SK-N-SH (cell line): ENCODE results near the gene SLAMF6. TPM values are rescaled to one million over a fixed set of nuclear protein-coding genes. Genes with fewer than 3 reads are reported as not detected.

Experiments
- CTCF ChIA-PET: fragments of 300-600, 350-600 bp; formaldehyde crosslinking; extraction: SDS; loops from one replicate; lab custom pipeline; 2021; lab: Yijun Ruan, JAX
- POLR2A ChIA-PET: fragments of 350-600 bp; sonication (Branson Sonifier 250); formaldehyde crosslinking; extraction: SDS; loops from one replicate; lab custom pipeline; 2020; ENCODE audit warnings: antibody characterized with exemption, inconsistent platforms; lab: Yijun Ruan, JAX
- DNase-seq: peaks from one replicate; pipeline ENCODE4 v3.0.0; 2012
- H2AFZ ChIP-seq: fragments of 200-600 bp; sonication (generic); 2 replicates; pipeline ENCODE4 v1.8.1; 2016; ENCODE audit warnings: antibody characterized with exemption, mild to moderate bottlenecking, low read depth
- H3F3A ChIP-seq: fragments of 200-600 bp; sonication (generic); replicated peaks from 2 replicates; pipeline ENCODE3; 2016; ENCODE audit warnings: antibody characterized with exemption, mild to moderate bottlenecking; ENCODE audit not compliant: insufficient read depth
- H3K27ac ChIP-seq, 2 experiments: fragments of 200-500 bp in 1 of 2; fragments of 200-600 bp in 1 of 2; sonication (Bioruptor generic) in 1 of 2; sonication (generic), shearing (Covaris generic) in 1 of 2; 2 replicates each; pipeline versions ENCODE4 v1.5.1 to v1.6.1; 2014 to 2016; ENCODE audit warnings: low read depth in 2 of 2, inconsistent platforms in 1 of 2, low read length in 1 of 2, mild to moderate bottlenecking in 1 of 2, mixed read lengths in 1 of 2
- H3K27me3 ChIP-seq: fragments of 200-600 bp; sonication (generic), shearing (Covaris generic); 2 replicates; pipeline ENCODE4 v1.6.1; 2016; ENCODE audit warnings: mixed run types; ENCODE audit not compliant: insufficient read depth
- H3K36me3 ChIP-seq, 2 experiments: fragments of 200-500 bp in 1 of 2; fragments of 200-600 bp in 1 of 2; sonication (Bioruptor generic) in 1 of 2; sonication (generic) in 1 of 2; replicated peaks in 1 of 2; 2 replicates each; pipeline versions ENCODE3 to v1.5.1; 2014 to 2016; ENCODE audit warnings: low read length in 1 of 2, mild to moderate bottlenecking in 1 of 2; ENCODE audit not compliant: insufficient read depth in 2 of 2, control insufficient read depth in 1 of 2
- H3K4me1 ChIP-seq, 2 experiments: fragments of 200-500 bp in 1 of 2; fragments of 200-600 bp in 1 of 2; sonication (Bioruptor generic) in 1 of 2; sonication (generic), shearing (Covaris generic) in 1 of 2; 2 replicates each; pipeline versions ENCODE4 v1.5.1 to v1.6.1; 2014 to 2016; ENCODE audit warnings: low read depth in 1 of 2, low read length in 1 of 2, mixed run types in 1 of 2; ENCODE audit not compliant: insufficient read depth in 2 of 2, control insufficient read depth in 1 of 2
- H3K4me2 ChIP-seq: fragments of 200-600 bp; sonication (generic), shearing (Covaris generic); 2 replicates; pipeline ENCODE4 v1.6.1; 2017; ENCODE audit warnings: mixed run types
- H3K4me3 ChIP-seq, 2 experiments: fragments of 200-500 bp in 1 of 2; fragments of 200-600 bp in 1 of 2; sonication (Bioruptor generic) in 1 of 2; sonication (generic), shearing (Covaris generic) in 1 of 2; 2 replicates each; pipeline versions ENCODE4 v1.5.1 to v1.8.1; 2014 to 2016; ENCODE audit warnings: low read depth in 2 of 2, inconsistent platforms in 1 of 2, low read length in 1 of 2, mild to moderate bottlenecking in 1 of 2, mixed read lengths in 1 of 2, moderate library complexity in 1 of 2
- H3K79me2 ChIP-seq: fragments of 200-600 bp; sonication (generic); 2 replicates; pipeline ENCODE4 v1.8.1; 2017; ENCODE audit warnings: mild to moderate bottlenecking; ENCODE audit not compliant: insufficient read depth
- H3K9ac ChIP-seq: fragments of 200-600 bp; sonication (generic); 2 replicates; pipeline ENCODE4 v1.6.1; 2017; ENCODE audit warnings: mixed run types
- H3K9me2 ChIP-seq: fragments of 200-600 bp; sonication (generic); 2 replicates; pipeline ENCODE4 v1.6.1; 2017; ENCODE audit warnings: mixed run types
- H3K9me3 ChIP-seq: fragments of 200-600 bp; sonication (generic); 2 replicates; pipeline ENCODE4 v1.6.1; 2017; ENCODE audit warnings: mixed run types, mild to moderate bottlenecking, moderate library complexity
- H4K20me1 ChIP-seq: fragments of 200-600 bp; sonication (generic); 2 replicates; pipeline ENCODE4 v1.6.1; 2017; ENCODE audit warnings: mild to moderate bottlenecking, mixed run types; ENCODE audit not compliant: insufficient read depth
- ELF1 ChIP-seq: IDR thresholded peaks from 2 replicates; pipeline ENCODE4 v1.4.0; 2012
- EP300 ChIP-seq, 2 experiments: IDR thresholded peaks; 2 replicates each; pipeline versions ENCODE4 v1.4.0 to v1.6.1; 2012; ENCODE audit warnings: borderline replicate concordance in 1 of 2, low read depth in 1 of 2, low read length in 1 of 2
- EZH2phosphoT487 ChIP-seq: fragments of 200-600 bp; sonication (generic); IDR thresholded peaks from 2 replicates; pipeline ENCODE4 v1.6.1; 2017; ENCODE audit warnings: low read depth, mixed run types, mild to moderate bottlenecking, antibody characterized with exemption, moderate library complexity, borderline replicate concordance
- GABPA ChIP-seq: IDR thresholded peaks from 2 replicates; pipeline ENCODE4 v1.4.0; 2012; ENCODE audit warnings: low read depth, mild to moderate bottlenecking
- GATA2 ChIP-seq: sonication (generic); formaldehyde crosslinking; IDR thresholded peaks from 2 replicates; pipeline ENCODE4 v1.5.0; 2020; ENCODE audit warnings: mild to moderate bottlenecking, missing genetic modification reagents
- IRF3 ChIP-seq: fragments of 150-350 bp; IDR thresholded peaks from 2 replicates; pipeline ENCODE4 v1.6.1; 2016; ENCODE audit warnings: mild to moderate bottlenecking, low read depth, low read length
- MAX ChIP-seq: IDR thresholded peaks from 2 replicates; pipeline ENCODE4 v1.4.0; 2012; ENCODE audit warnings: low read depth
- MEF2A ChIP-seq: IDR thresholded peaks from 2 replicates; pipeline ENCODE4 v1.4.0; 2012; ENCODE audit warnings: low read depth, borderline replicate concordance
- MXI1 ChIP-seq: IDR thresholded peaks from 2 replicates; pipeline ENCODE4 v1.6.1; 2012; ENCODE audit warnings: mild to moderate bottlenecking, low read depth, low read length, improper control_type of control experiment
- RCOR1 ChIP-seq: fragments of 150-350 bp; IDR thresholded peaks from 2 replicates; pipeline ENCODE4 v1.6.1; 2017; ENCODE audit warnings: antibody characterized with exemption, low read length
- REST ChIP-seq: IDR thresholded peaks from 2 replicates; pipeline ENCODE4 v1.6.1; 2012; ENCODE audit warnings: mild to moderate bottlenecking, low read depth, low read length, moderate library complexity
- RFX5 ChIP-seq: IDR thresholded peaks from 2 replicates; pipeline ENCODE4 v1.6.1; 2012; ENCODE audit warnings: mild to moderate bottlenecking, improper control_type of control experiment, low read length
- RXRA ChIP-seq: IDR thresholded peaks from 2 replicates; pipeline ENCODE4 v1.4.0; 2012; ENCODE audit warnings: low read depth, mild to moderate bottlenecking, borderline replicate concordance
- SIN3A ChIP-seq: IDR thresholded peaks from 2 replicates; pipeline ENCODE4 v1.6.1; 2012; ENCODE audit warnings: low read depth, mild to moderate bottlenecking, low read length, moderate library complexity, borderline replicate concordance
- TAF1 ChIP-seq: IDR thresholded peaks from 2 replicates; pipeline ENCODE4 v1.6.1; 2012; ENCODE audit warnings: low read depth, mild to moderate bottlenecking, low read length, moderate library complexity, borderline replicate concordance
- TCF12 ChIP-seq: IDR thresholded peaks from 2 replicates; pipeline ENCODE4 v1.4.0; 2012
- TEAD4 ChIP-seq: IDR thresholded peaks from 2 replicates; pipeline ENCODE4 v1.4.0; 2012; ENCODE audit warnings: mild to moderate bottlenecking, borderline replicate concordance; ENCODE audit not compliant: insufficient read depth
- USF1 ChIP-seq: IDR thresholded peaks from 2 replicates; pipeline ENCODE4 v1.4.0; 2012; ENCODE audit warnings: low read depth, borderline replicate concordance
- USF2 ChIP-seq: fragments of 150-350 bp; IDR thresholded peaks from 2 replicates; pipeline ENCODE4 v1.6.1; 2017; ENCODE audit warnings: antibody characterized with exemption, low read length, low read depth, borderline replicate concordance
- YY1 ChIP-seq: IDR thresholded peaks from 2 replicates; pipeline ENCODE4 v1.4.0; 2012; ENCODE audit warnings: low read depth, mild to moderate bottlenecking
- WGBS: methylation state at CpG from one replicate; pipeline ENCODE4 v1.1.6; 2017; ENCODE audit warnings: low lambda C conversion rate; 5-methylcytosine and 5-hydroxymethylcytosine counted together
- polyA plus RNA-seq, 3 experiments: library from polyadenylated mRNA; depleted of rRNA; stranded (reverse); fragments of >200 nt; gene quantifications; 2 replicates each; pipeline ENCODE4 v1.2.3, GENCODE V29; 2012

The SLAMF6 gene
- polyA plus RNA-seq, 1 of the 3 experiments (the other 2 are of a cell fraction), result not detected

GRCh38 chr1:160460683-160461287, 62.3 kb downstream of the SLAMF6 start (continued):
- TF ChIP-seq USF2 (no peak), MEF2A (no peak), RXRA (no peak), USF1 (no peak)

- WGBS, result 20% methylated on average over 5 of the region's 5 CpGs
- no peak overlapping the region for H3K9ac ChIP-seq
- no peaks in the 10 kb centered on the region for H4K20me1 ChIP-seq
- CTCF ChIA-PET, result no interaction called here
- H3F3A ChIP-seq, result no peaks in the 10 kb centered on the region
- H3K4me2 ChIP-seq, result no peak overlapping the region
- POLR2A ChIA-PET, result no interaction called here
- DNase-seq, result no peak
- H2AFZ ChIP-seq, result no peak overlapping the region
- H3K27me3 ChIP-seq, result no peaks in the 10 kb centered on the region; the same call in 1 of the 2 replicates
- TF ChIP-seq ELF1 (no peak), RCOR1 (no peak), REST (no peak), SIN3A (no peak), IRF3 (no peak), RXRA (no peak), YY1 (no peak), MAX (no peak), MXI1 (no peak), GABPA (no peak), TCF12 (no peak), MEF2A (no peak), EZH2phosphoT487 (no peak), TEAD4 (no peak), TAF1 (no peak), EP300 (IDR thresholded peaks at IDR 0.05; ENCODE audit: borderline replicate concordance in 1 of 2, low read depth in 1 of 2, low read length in 1 of 2) (no peak), RFX5 (no peak), GATA2 (no peak)
- H3K4me1 ChIP-seq, result no peaks in the 10 kb centered on the region
- no peaks in the 10 kb centered on the region for H3K36me3 ChIP-seq
- H3K9me3 ChIP-seq, result no peaks in the 10 kb centered on the region
- no peaks in the 10 kb centered on the region for H3K9me2 ChIP-seq
- no peaks in the 10 kb centered on the region for H3K79me2 ChIP-seq
- H3K27ac ChIP-seq, result no peak overlapping the region
- H3K4me3 ChIP-seq, result no peak overlapping the region
Observed at GRCh38 chr1:160460214-160460642, 62.8 kb downstream of the SLAMF6 start.
